RWPE2 (cell line): Measurements from ENCODE around the gene SMU1.
A peak's percentile ranks its signal among the peaks of the same experiment; 100 is the strongest.

Source experiments
- ATAC-seq: fragments of 200-7000 bp; cut with Tn5 transposase; 3 replicates; pipeline ENCODE4 v1.9.1; 2021; ENCODE audit warnings: low read depth
- DNase-seq: peaks from one replicate; pipeline ENCODE4 v3.0.0-alpha.2; 2020; ENCODE audit warnings: low spot score
- H3K27ac ChIP-seq: fragments of 450-650 bp; 2 replicates; pipeline ENCODE4 v1.5.1; 2017; ENCODE audit warnings: mild to moderate bottlenecking; ENCODE audit not compliant: poor library complexity, severe bottlenecking
- H3K27me3 ChIP-seq: fragments of 250-450 bp; sonication (Bioruptor Pico); 2 replicates; pipeline ENCODE4 v1.5.1; 2021; ENCODE audit warnings: mild to moderate bottlenecking, moderate library complexity; ENCODE audit not compliant: insufficient read depth, poor library complexity, severe bottlenecking
- H3K36me3 ChIP-seq: fragments of 250-450 bp; sonication (Bioruptor Pico); 2 replicates; pipeline ENCODE4 v1.5.1; 2020; ENCODE audit warnings: low read depth, mild to moderate bottlenecking, moderate library complexity
- H3K4me1 ChIP-seq: fragments of 250-450 bp; sonication (Bioruptor Pico); 2 replicates; pipeline ENCODE4 v1.5.1; 2021; ENCODE audit warnings: mild to moderate bottlenecking, moderate library complexity; ENCODE audit not compliant: insufficient read depth, poor library complexity, severe bottlenecking
- H3K4me3 ChIP-seq: fragments of 250-450 bp; sonication (Bioruptor Pico); 2 replicates; pipeline ENCODE4 v1.5.1; 2021; ENCODE audit warnings: mild to moderate bottlenecking, moderate library complexity; ENCODE audit not compliant: severe bottlenecking
- H3K9me3 ChIP-seq: fragments of 250-450 bp; sonication (Bioruptor Pico); 2 replicates; pipeline ENCODE4 v1.5.1; 2021; ENCODE audit warnings: mild to moderate bottlenecking, moderate library complexity; ENCODE audit not compliant: severe bottlenecking
- TF ChIP-seq, protein P1 (sequence below): fragments of 450-650 bp; IDR thresholded peaks from one replicate; pipeline ENCODE4 v1.5.1; 2017; ENCODE audit warnings: mild to moderate bottlenecking, moderate library complexity; ENCODE audit not compliant: poor library complexity, severe bottlenecking

The SMU1 gene

GRCh38 chr9:33024966-33025571 is 51.4 kb downstream of the SMU1 start, which contains the start of gene DNAJA1:
Gene DNAJA1 (plus strand): TSS chr9:33025273. CDS start chr9:33026485, 1,212 bp downstream.
- H3K27me3 ChIP-seq: no peaks in the 10 kb centered on the region
- H3K27ac ChIP-seq: peak within 1 kb of the TSS; percentile 75
- DNase-seq (peak; percentile 89), ATAC-seq (peak; percentile 86)
- peaks cover 55% of the 10 kb centered on the region for H3K36me3 ChIP-seq
- TF ChIP-seq, protein P1, sequence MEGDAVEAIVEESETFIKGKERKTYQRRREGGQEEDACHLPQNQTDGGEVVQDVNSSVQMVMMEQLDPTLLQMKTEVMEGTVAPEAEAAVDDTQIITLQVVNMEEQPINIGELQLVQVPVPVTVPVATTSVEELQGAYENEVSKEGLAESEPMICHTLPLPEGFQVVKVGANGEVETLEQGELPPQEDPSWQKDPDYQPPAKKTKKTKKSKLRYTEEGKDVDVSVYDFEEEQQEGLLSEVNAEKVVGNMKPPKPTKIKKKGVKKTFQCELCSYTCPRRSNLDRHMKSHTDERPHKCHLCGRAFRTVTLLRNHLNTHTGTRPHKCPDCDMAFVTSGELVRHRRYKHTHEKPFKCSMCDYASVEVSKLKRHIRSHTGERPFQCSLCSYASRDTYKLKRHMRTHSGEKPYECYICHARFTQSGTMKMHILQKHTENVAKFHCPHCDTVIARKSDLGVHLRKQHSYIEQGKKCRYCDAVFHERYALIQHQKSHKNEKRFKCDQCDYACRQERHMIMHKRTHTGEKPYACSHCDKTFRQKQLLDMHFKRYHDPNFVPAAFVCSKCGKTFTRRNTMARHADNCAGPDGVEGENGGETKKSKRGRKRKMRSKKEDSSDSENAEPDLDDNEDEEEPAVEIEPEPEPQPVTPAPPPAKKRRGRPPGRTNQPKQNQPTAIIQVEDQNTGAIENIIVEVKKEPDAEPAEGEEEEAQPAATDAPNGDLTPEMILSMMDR: no peak
- H3K4me1 ChIP-seq: peaks cover 29% of the 10 kb centered on the region
- H3K4me3 ChIP-seq: peak within 1 kb of the TSS; percentile 95
- no peaks in the 10 kb centered on the region for H3K9me3 ChIP-seq

DNA sequence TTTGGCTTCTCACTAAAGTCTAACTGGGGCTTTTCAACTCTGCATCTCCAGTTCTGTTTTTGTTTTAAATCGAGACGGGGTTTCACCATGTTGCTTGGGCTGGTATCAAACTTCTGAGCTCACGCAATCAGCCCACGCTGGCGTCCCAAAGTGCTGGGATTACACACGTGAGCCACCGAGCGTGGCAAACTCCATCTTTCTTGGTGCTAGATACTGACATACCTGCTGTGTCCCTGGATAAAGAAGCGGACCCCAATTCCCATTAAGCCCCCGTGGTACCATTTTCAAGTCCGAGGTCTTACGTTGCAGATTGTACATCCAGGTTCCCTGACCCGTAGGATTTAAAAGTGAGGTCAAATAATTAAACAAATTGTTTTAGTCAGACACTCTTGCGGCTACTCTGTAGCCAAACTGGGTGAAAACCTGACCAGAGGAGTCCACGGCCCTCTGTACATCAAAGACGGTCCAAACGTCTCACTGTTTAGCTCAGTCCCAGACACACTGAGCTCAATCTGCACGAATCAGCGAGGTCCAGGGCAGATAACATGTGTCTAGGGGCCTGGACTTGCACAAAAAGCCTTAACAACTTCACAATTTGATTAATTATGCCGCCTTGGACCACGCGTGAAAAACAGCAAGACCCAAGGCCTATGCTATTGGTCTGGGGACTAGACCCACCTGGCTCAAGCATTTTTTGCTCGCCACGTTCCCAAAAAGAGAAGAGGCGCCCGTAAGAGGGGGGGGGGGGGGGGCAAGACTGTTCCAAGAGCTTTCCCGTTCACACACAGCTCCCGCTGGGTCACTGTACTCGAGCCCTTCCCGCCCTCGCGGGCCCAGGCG is 52.1 kb downstream of the SMU1 start:
- Histone ChIP-seq H3K36me3 (peaks cover 53% of the 10 kb centered on the region), H3K4me3 (peak overlapping the region; percentile 95), H3K27ac (peak overlapping the region; percentile 75), H3K4me1 (peaks cover 23% of the 10 kb centered on the region), H3K9me3 (no peaks in the 10 kb centered on the region), H3K27me3 (no peaks in the 10 kb centered on the region)
- TF ChIP-seq, protein P1: no peak
- DNase-seq (no peak), ATAC-seq (peak; percentile 4; the same call in 1 of the 3 replicates)

- Histone ChIP-seq H3K4me3 (peak overlapping the region; percentile 95), H3K9me3 (no peaks in the 10 kb centered on the region), H3K36me3 (peaks cover 53% of the 10 kb centered on the region), H3K27me3 (no peaks in the 10 kb centered on the region), H3K4me1 (peaks cover 16% of the 10 kb centered on the region), H3K27ac (peak overlapping the region; percentile 75)
- TF ChIP-seq, protein P1: no peak
- ATAC-seq: no peak
- no peak for DNase-seq
Measured at GRCh38 chr9:33023661-33024060, 52.8 kb downstream of the SMU1 start.

DNA sequence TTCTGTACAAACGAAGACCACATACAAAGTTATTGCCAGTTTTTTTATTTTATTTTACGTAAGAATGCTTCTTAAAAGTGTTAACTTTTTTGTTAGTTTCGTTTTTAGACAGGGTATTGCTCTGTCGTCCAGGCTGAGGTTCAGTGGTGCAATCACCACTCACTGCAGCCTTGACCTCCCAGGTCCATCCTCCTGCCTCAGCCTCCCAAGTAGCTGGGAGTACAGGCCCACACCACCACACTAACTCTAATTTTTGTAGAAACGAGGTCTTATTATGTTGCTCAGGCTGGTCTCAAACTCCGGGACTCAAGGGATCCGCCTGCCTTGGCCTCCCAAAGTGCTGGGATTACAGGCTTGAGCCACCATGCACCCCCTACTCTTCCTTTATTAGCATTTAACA is 53.7 kb downstream of the SMU1 start:
- no peaks in the 10 kb centered on the region for H3K27me3 ChIP-seq
- H3K27ac ChIP-seq: no peak overlapping the region
- TF ChIP-seq, protein P1: no peak
- DNase-seq (no peak), ATAC-seq (no peak)
- no peaks in the 10 kb centered on the region for H3K9me3 ChIP-seq
- H3K4me1 ChIP-seq: peaks cover 9% of the 10 kb centered on the region
- H3K36me3 ChIP-seq: peaks cover 48% of the 10 kb centered on the region
- H3K4me3 ChIP-seq: no peak overlapping the region
